Measurements from ENCODE around the gene MIER1.
"Not testable (repeated sequence)": the region's sequence is repeated elsewhere in the genome, so short reads cannot be mapped to it uniquely, and the experiment has no call there.

MIER1 gene

GRCh38 chr1:66940981-66941380 lies 16.2 kb downstream of the MIER1 start:
- no peaks in the 10 kb centered on the region for H3K27me3 ChIP-seq (ENCODE audit: control insufficient read depth, insufficient read depth, low read length)
- no peak overlapping the region for H3K9ac ChIP-seq (ENCODE audit: low read depth, low read length)
- peak overlapping the region; percentile 11 for H3K4me2 ChIP-seq (ENCODE audit: low read length)
- peaks cover 14% of the 10 kb centered on the region for H3K36me3 ChIP-seq (ENCODE audit: insufficient read depth, low read length)
- H3K4me1 ChIP-seq (ENCODE audit: control insufficient read depth, insufficient read depth, low read length): peaks cover 48% of the 10 kb centered on the region
- H3K9me3 ChIP-seq (replicated peaks; ENCODE audit: low read length): no peaks in the 10 kb centered on the region
- no peak overlapping the region for H3K4me3 ChIP-seq (ENCODE audit: low read length)

DNA sequence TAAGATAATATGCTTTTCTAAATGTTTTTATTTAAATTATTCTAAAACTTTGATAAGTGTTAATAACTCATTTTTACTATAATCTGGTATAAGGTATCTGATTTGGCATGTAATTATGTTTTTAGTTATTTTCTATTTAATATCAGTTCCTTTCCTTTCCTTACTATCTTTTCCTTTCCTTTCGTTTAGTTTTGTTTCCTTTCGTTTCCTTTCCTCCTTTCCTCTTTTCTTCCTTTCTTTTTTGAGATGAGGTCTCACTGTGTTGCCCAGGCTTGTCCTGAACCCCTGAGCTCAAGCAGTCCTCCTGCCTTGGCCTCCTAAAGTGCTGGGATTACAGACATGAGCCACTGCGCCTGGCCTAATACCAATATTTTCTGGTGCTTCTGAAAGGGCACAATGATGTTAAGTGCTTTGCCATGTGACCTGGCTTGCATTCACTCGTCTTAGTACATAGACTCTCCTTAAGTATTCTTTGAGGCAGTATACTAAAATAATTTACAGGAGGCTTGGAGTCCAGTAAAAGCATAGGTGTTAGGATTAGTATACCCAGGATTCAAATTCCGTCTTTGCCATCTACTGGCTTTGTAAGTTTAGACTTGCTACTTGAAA lies 18.7 kb downstream of the MIER1 start:
- H3K9me3 ChIP-seq (replicated peaks; ENCODE audit: low read length): no peaks in the 10 kb centered on the region
- H3K9ac ChIP-seq (ENCODE audit: low read depth, low read length): peak overlapping the region; percentile 49
- H3K27me3 ChIP-seq (ENCODE audit: control insufficient read depth, insufficient read depth, low read length): no peaks in the 10 kb centered on the region
- H3K4me2 ChIP-seq (ENCODE audit: low read length): no peak overlapping the region
- H3K4me3 ChIP-seq (ENCODE audit: low read length): no peak overlapping the region
- peaks cover 49% of the 10 kb centered on the region for H3K4me1 ChIP-seq (ENCODE audit: control insufficient read depth, insufficient read depth, low read length)
- H3K36me3 ChIP-seq (ENCODE audit: insufficient read depth, low read length): peaks cover 38% of the 10 kb centered on the region

- Histone ChIP-seq H3K9me3 (replicated peaks; ENCODE audit: low read length) (no peaks in the 10 kb centered on the region), H3K27me3 (ENCODE audit: control insufficient read depth, insufficient read depth, low read length) (no peaks in the 10 kb centered on the region), H3K4me1 (ENCODE audit: control insufficient read depth, insufficient read depth, low read length) (peaks cover 41% of the 10 kb centered on the region), H3K4me3 (ENCODE audit: low read length) (no peak overlapping the region), H3K4me2 (ENCODE audit: low read length) (peak overlapping the region; percentile 42), H3K9ac (ENCODE audit: low read depth, low read length) (peak overlapping the region; percentile 49), H3K36me3 (ENCODE audit: insufficient read depth, low read length) (peaks cover 48% of the 10 kb centered on the region)
Observed at GRCh38 chr1:66944330-66945274, 19.8 kb downstream of the MIER1 start.

- no peak overlapping the region for H3K9ac ChIP-seq (ENCODE audit: low read depth, low read length)
- H3K36me3 ChIP-seq (ENCODE audit: insufficient read depth, low read length): peaks cover 51% of the 10 kb centered on the region
- H3K4me2 ChIP-seq (ENCODE audit: low read length): no peak overlapping the region
- H3K9me3 ChIP-seq (replicated peaks; ENCODE audit: low read length): no peaks in the 10 kb centered on the region
- H3K4me3 ChIP-seq (ENCODE audit: low read length): no peak overlapping the region
- peaks cover 41% of the 10 kb centered on the region for H3K4me1 ChIP-seq (ENCODE audit: control insufficient read depth, insufficient read depth, low read length)
- H3K27me3 ChIP-seq (ENCODE audit: control insufficient read depth, insufficient read depth, low read length): no peaks in the 10 kb centered on the region
Observed at GRCh38 chr1:66945316-66945715, 20.5 kb downstream of the MIER1 start.

DNA sequence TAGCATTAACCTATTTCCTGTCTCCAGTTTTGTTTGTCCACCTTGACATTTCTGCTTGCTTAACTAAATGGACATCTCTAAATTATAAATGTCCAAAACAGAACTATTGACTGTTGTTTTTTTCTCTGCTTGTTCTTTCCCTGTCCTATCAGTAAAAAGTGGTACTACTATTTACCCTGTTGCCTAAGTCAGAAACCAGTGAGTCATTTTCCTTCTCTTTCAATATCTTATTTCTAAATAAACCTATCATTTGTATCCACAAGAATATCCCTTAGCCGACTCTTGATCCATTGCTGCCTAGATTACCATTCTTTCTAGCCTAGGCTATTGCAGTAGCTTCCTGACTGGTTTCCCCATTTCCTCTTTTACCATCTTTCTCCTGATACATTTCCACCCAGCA lies 22.5 kb downstream of the MIER1 start:
- H3K36me3 ChIP-seq (ENCODE audit: insufficient read depth, low read length): peaks cover 60% of the 10 kb centered on the region
- no peaks in the 10 kb centered on the region for H3K27me3 ChIP-seq (ENCODE audit: control insufficient read depth, insufficient read depth, low read length)

DNA sequence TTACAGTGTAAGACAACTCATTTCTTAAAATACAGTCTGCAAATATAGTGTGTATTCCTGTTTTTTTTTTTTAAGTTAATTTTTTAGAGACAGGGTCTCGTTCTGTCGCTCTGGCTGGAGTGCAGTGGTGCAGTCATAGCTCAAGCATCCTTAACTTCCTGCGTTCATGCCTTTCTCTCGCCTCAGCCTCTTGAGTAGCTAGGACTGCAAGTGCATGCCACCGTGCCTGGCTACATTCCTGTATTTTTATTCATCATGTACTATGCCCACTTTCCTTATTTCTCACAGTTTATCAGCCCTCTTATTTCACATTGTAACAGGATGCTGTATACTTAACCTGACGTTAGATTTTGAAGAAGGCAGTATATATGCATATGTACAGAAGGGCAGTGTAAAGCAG lies 26.7 kb downstream of the MIER1 start:
- no peaks in the 10 kb centered on the region for H3K27me3 ChIP-seq (ENCODE audit: control insufficient read depth, insufficient read depth, low read length)
- peak overlapping the region; percentile 22 for H3K9ac ChIP-seq (ENCODE audit: low read depth, low read length)
- no peak overlapping the region for H3K4me2 ChIP-seq (ENCODE audit: low read length)
- peaks cover 29% of the 10 kb centered on the region for H3K4me1 ChIP-seq (ENCODE audit: control insufficient read depth, insufficient read depth, low read length)
- peaks cover 76% of the 10 kb centered on the region for H3K36me3 ChIP-seq (ENCODE audit: insufficient read depth, low read length)
- H3K9me3 ChIP-seq (replicated peaks; ENCODE audit: low read length): no peaks in the 10 kb centered on the region
- H3K4me3 ChIP-seq (ENCODE audit: low read length): no peak overlapping the region

More for the DNA sequence above, 22.5 kb downstream of the MIER1 start:
- Histone ChIP-seq H3K4me1 (ENCODE audit: control insufficient read depth, insufficient read depth, low read length) (peaks cover 50% of the 10 kb centered on the region), H3K4me2 (ENCODE audit: low read length) (no peak overlapping the region), H3K4me3 (ENCODE audit: low read length) (no peak overlapping the region), H3K9me3 (replicated peaks; ENCODE audit: low read length) (no peaks in the 10 kb centered on the region), H3K9ac (ENCODE audit: low read depth, low read length) (no peak overlapping the region)

- peaks cover 65% of the 10 kb centered on the region for H3K36me3 ChIP-seq (ENCODE audit: insufficient read depth, low read length)
- no peaks in the 10 kb centered on the region for H3K9me3 ChIP-seq (replicated peaks; ENCODE audit: low read length)
- H3K4me2 ChIP-seq (ENCODE audit: low read length): no peak overlapping the region
- no peak overlapping the region for H3K4me3 ChIP-seq (ENCODE audit: low read length)
- no peaks in the 10 kb centered on the region for H3K27me3 ChIP-seq (ENCODE audit: control insufficient read depth, insufficient read depth, low read length)
- peaks cover 16% of the 10 kb centered on the region for H3K4me1 ChIP-seq (ENCODE audit: control insufficient read depth, insufficient read depth, low read length)
- no peak overlapping the region for H3K9ac ChIP-seq (ENCODE audit: low read depth, low read length)
Observed at GRCh38 chr1:66954208-66954607, 29.4 kb downstream of the MIER1 start.

DNA sequence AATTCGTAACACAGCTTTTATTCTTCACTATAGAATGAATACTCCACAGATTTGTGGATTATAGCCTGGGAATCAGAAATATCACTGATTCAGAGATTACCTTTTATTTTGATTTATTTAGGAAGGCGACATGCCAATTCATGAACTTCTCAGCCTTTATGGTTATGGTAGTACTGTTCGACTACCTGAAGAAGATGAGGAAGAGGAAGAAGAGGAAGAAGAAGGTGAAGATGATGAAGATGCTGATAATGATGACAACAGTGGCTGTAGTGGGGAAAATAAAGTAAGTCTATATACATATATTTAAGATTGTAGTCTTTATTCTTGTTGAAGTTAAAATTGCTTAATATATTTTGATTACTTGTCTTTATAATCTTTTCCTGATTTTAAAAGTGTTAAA lies 33.1 kb downstream of the MIER1 start:
- no peak overlapping the region for H3K4me3 ChIP-seq (ENCODE audit: low read length)
- no peak overlapping the region for H3K9ac ChIP-seq (ENCODE audit: low read depth, low read length)
- H3K36me3 ChIP-seq (ENCODE audit: insufficient read depth, low read length): peaks cover 70% of the 10 kb centered on the region
- H3K4me2 ChIP-seq (ENCODE audit: low read length): no peak overlapping the region
- H3K27me3 ChIP-seq (ENCODE audit: control insufficient read depth, insufficient read depth, low read length): no peaks in the 10 kb centered on the region
- H3K4me1 ChIP-seq (ENCODE audit: control insufficient read depth, insufficient read depth, low read length): no peaks in the 10 kb centered on the region
- H3K9me3 ChIP-seq (replicated peaks; ENCODE audit: low read length): no peaks in the 10 kb centered on the region

DNA sequence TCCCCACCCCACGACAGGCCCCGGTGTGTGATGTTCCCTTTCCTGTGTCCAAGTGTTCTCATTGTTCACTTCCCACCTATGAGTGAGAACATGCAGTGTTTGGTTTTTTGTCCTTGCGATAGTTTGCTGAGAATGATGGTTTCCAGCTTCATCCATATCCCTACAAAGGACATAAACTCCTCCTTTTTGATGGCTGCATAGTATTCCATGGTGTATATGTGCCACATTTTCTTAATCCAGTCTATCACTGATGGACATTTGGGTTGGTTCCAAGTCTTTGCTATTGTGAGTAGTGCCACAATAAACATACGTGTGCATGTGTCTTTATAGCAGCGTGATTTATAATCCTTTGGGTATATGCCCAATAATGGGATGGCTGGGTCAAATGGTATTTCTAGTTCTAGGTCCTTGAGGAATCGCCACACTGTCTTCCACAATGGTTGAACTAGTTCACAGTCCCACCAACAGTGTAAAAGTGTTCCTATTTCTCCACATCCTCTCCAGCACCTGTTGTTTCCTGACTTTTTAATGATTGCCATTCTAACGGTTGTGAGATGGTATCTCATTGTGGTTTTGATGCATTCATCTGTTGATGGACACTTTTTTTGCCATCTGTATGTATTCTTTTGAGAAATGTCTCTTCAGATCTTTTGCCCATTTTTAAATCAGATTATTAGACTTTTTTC lies 41.5 kb downstream of the MIER1 start:
- not testable (repeated sequence) for H3K4me2 ChIP-seq (ENCODE audit: low read length); H3K9ac ChIP-seq (ENCODE audit: low read depth, low read length)
- H3K36me3 ChIP-seq (ENCODE audit: insufficient read depth, low read length): peaks cover 73% of the 10 kb centered on the region

GRCh38 chr1:66968574-66968973 lies 43.8 kb downstream of the MIER1 start:
- H3K4me2 ChIP-seq (ENCODE audit: low read length): no peak overlapping the region
- H3K36me3 ChIP-seq (ENCODE audit: insufficient read depth, low read length): peaks cover 73% of the 10 kb centered on the region
- no peak overlapping the region for H3K4me3 ChIP-seq (ENCODE audit: low read length)
- no peaks in the 10 kb centered on the region for H3K9me3 ChIP-seq (replicated peaks; ENCODE audit: low read length)
- no peaks in the 10 kb centered on the region for H3K27me3 ChIP-seq (ENCODE audit: control insufficient read depth, insufficient read depth, low read length)
- no peaks in the 10 kb centered on the region for H3K4me1 ChIP-seq (ENCODE audit: control insufficient read depth, insufficient read depth, low read length)
- no peak overlapping the region for H3K9ac ChIP-seq (ENCODE audit: low read depth, low read length)

More for the DNA sequence above, 41.5 kb downstream of the MIER1 start:
- not testable (repeated sequence) for H3K9me3 ChIP-seq (replicated peaks; ENCODE audit: low read length); H3K4me3 ChIP-seq (ENCODE audit: low read length); H3K4me1 ChIP-seq (ENCODE audit: control insufficient read depth, insufficient read depth, low read length); H3K27me3 ChIP-seq (ENCODE audit: control insufficient read depth, insufficient read depth, low read length)

DNA sequence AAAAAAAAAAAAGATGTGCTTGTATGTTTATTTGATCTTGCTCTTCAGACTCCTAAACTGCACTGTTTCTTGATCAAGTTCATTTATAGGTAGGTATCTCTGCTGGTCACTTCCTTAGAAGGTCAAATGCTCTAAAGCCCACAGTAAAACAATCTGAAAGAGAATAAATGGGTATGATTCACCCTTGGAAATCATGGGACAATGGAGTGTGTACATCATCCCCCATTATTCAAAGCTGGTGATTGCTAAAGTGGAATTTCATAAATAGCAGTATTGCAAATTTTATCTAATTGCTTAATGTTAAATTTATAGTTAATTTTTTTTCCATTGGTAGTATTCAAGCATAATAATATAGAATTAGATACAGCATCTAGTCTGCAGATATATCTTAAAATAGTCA lies 53.4 kb downstream of the MIER1 start:
- H3K27me3 ChIP-seq (ENCODE audit: control insufficient read depth, insufficient read depth, low read length): no peaks in the 10 kb centered on the region
- H3K9ac ChIP-seq (ENCODE audit: low read depth, low read length): no peak overlapping the region
- peaks cover 45% of the 10 kb centered on the region for H3K36me3 ChIP-seq (ENCODE audit: insufficient read depth, low read length)
- H3K4me1 ChIP-seq (ENCODE audit: control insufficient read depth, insufficient read depth, low read length): peaks cover 11% of the 10 kb centered on the region
- H3K9me3 ChIP-seq (replicated peaks; ENCODE audit: low read length): no peaks in the 10 kb centered on the region
- H3K4me3 ChIP-seq (ENCODE audit: low read length): no peak overlapping the region
- H3K4me2 ChIP-seq (ENCODE audit: low read length): no peak overlapping the region
